WTC11 (cell line): Measurements from ENCODE around the gene EEF1A1. TPM values are rescaled to one million over a fixed set of nuclear protein-coding genes. Genes with fewer than 3 reads are reported as not detected.

Experiments used
- ATAC-seq: fragments of 200-7000 bp; cut with Tn5 transposase; 2 replicates; pipeline ENCODE4 v1.10.0; 2021; ENCODE audit warnings: mild to moderate bottlenecking, moderate library complexity
- CTCF ChIA-PET: fragments of 300-600 bp; sonication (Branson Sonifier 250); formaldehyde crosslinking; loops from one replicate; lab custom pipeline; 2021; ENCODE audit warnings: antibody characterized with exemption; lab: Charles Lee
- POLR2A ChIA-PET: fragments of 350-600 bp; sonication (Branson Sonifier 250); formaldehyde crosslinking; loops from one replicate; lab custom pipeline; 2021; ENCODE audit warnings: antibody characterized with exemption; lab: Charles Lee
- DNase-seq: peaks from one replicate; pipeline ENCODE4 v3.0.0; 2021; ENCODE audit warnings: low spot score
- H3K27ac Mint-ChIP-seq: 2 replicates; pipeline ENCODE4 v1.8.0; 2021; ENCODE audit warnings: mixed read lengths
- H3K27me3 Mint-ChIP-seq: 2 replicates; pipeline ENCODE4 v1.8.0; 2021; ENCODE audit warnings: low read depth, mild to moderate bottlenecking, moderate library complexity, mixed read lengths
- H3K36me3 Mint-ChIP-seq: 2 replicates; pipeline ENCODE4 v1.8.0; 2021; ENCODE audit warnings: mixed read lengths
- H3K4me1 Mint-ChIP-seq: 2 replicates; pipeline ENCODE4 v1.8.0; 2022; ENCODE audit warnings: mixed read lengths
- H3K4me3 Mint-ChIP-seq: 2 replicates; pipeline ENCODE4 v1.8.0; 2021; ENCODE audit warnings: mild to moderate bottlenecking, moderate library complexity, mixed read lengths
- H3K9me3 Mint-ChIP-seq: 2 replicates; pipeline ENCODE4 v1.8.0; 2021; ENCODE audit warnings: mixed read lengths
- CREM ChIP-seq: sonication (generic); formaldehyde crosslinking; IDR thresholded peaks from 2 replicates; pipeline ENCODE4 v1.8.1; 2022; ENCODE audit warnings: mild to moderate bottlenecking, missing genetic modification reagents, moderate library complexity
- GABPB1 ChIP-seq: sonication (generic); formaldehyde crosslinking; IDR thresholded peaks from 2 replicates; pipeline ENCODE4 v1.8.1; 2023; ENCODE audit warnings: mild to moderate bottlenecking, missing genetic modification reagents
- MYBL2 ChIP-seq: sonication (generic); formaldehyde crosslinking; IDR thresholded peaks from 2 replicates; pipeline ENCODE4 v1.8.1; 2023; ENCODE audit warnings: mild to moderate bottlenecking, moderate library complexity, missing genetic modification reagents
- NFATC4 ChIP-seq: fragments of 250-450 bp; sonication (Bioruptor Pico); IDR thresholded peaks from 2 replicates; pipeline ENCODE4 v1.9.0; 2021; ENCODE audit warnings: mild to moderate bottlenecking
- NR1H2 ChIP-seq: sonication (generic); formaldehyde crosslinking; IDR thresholded peaks from 2 replicates; pipeline ENCODE4 v1.9.0; 2021; ENCODE audit warnings: mild to moderate bottlenecking, moderate library complexity, missing genetic modification reagents
- OVOL2 ChIP-seq: fragments of 250-450 bp; sonication (Bioruptor Pico); IDR thresholded peaks from 2 replicates; pipeline ENCODE4 v1.9.0; 2021; ENCODE audit warnings: mild to moderate bottlenecking, borderline replicate concordance
- RELA ChIP-seq: sonication (generic); formaldehyde crosslinking; IDR thresholded peaks from 2 replicates; pipeline ENCODE4 v1.8.1; 2022; ENCODE audit warnings: missing genetic modification reagents, mild to moderate bottlenecking, borderline replicate concordance
- RORB ChIP-seq: fragments of 250-450 bp; sonication (Bioruptor Pico); IDR thresholded peaks from 2 replicates; pipeline ENCODE4 v1.9.0; 2021; ENCODE audit warnings: mild to moderate bottlenecking
- SMAD3 ChIP-seq: sonication (generic); formaldehyde crosslinking; IDR thresholded peaks from 2 replicates; pipeline ENCODE4 v1.8.0; 2022; ENCODE audit warnings: missing genetic modification reagents, mild to moderate bottlenecking, borderline replicate concordance
- ZNF263 ChIP-seq: sonication (generic); formaldehyde crosslinking; IDR thresholded peaks from 2 replicates; pipeline ENCODE4 v1.8.1; 2022; ENCODE audit warnings: low read depth, mild to moderate bottlenecking, moderate library complexity, missing genetic modification reagents
- ZNF416 ChIP-seq: fragments of 250-450 bp; sonication (Bioruptor Pico); IDR thresholded peaks from 2 replicates; pipeline ENCODE4 v1.9.0; 2021; ENCODE audit warnings: mild to moderate bottlenecking, inconsistent platforms
- total RNA-seq: library from RNA; stranded (reverse); gene quantifications from 3 replicates; pipeline ENCODE4 v1.2.3, GENCODE V29; 2021
- TF ChIP-seq, protein P1 (sequence below): sonication (generic); formaldehyde crosslinking; IDR thresholded peaks from 2 replicates; pipeline ENCODE4 v1.8.1; 2022; ENCODE audit warnings: low read depth, missing genetic modification reagents, borderline replicate concordance
- TF ChIP-seq, protein P2 (sequence below): fragments of 250-450 bp; sonication (Bioruptor Pico); IDR thresholded peaks from 2 replicates; pipeline ENCODE4 v2.1.2; 2022; ENCODE audit warnings: mild to moderate bottlenecking, moderate library complexity
- TF ChIP-seq, protein P3 (sequence below): sonication (generic); formaldehyde crosslinking; IDR thresholded peaks from 2 replicates; pipeline ENCODE4 v1.8.1; 2023; ENCODE audit warnings: mild to moderate bottlenecking, missing genetic modification reagents
- TF ChIP-seq, protein P4 (sequence below): sonication (generic); formaldehyde crosslinking; IDR thresholded peaks from 2 replicates; pipeline ENCODE4 v1.8.0; 2022; ENCODE audit warnings: mild to moderate bottlenecking, missing genetic modification reagents
- TF ChIP-seq, protein P5 (sequence below): sonication (generic); formaldehyde crosslinking; IDR thresholded peaks from 2 replicates; pipeline ENCODE4 v1.8.1; 2023; ENCODE audit warnings: mild to moderate bottlenecking, missing genetic modification reagents, moderate library complexity
- TF ChIP-seq, protein P6 (sequence below): fragments of 250-450 bp; sonication (Bioruptor Pico); IDR thresholded peaks from 2 replicates; pipeline ENCODE4 v1.9.0; 2021; ENCODE audit warnings: mild to moderate bottlenecking
- TF ChIP-seq, protein P7 (sequence below): fragments of 250-450 bp; sonication (Bioruptor Pico); IDR thresholded peaks from 2 replicates; pipeline ENCODE4 v1.8.0; 2021; ENCODE audit warnings: mild to moderate bottlenecking
- TF ChIP-seq, protein P8 (sequence below): sonication (generic); formaldehyde crosslinking; IDR thresholded peaks from 2 replicates; pipeline ENCODE4 v1.8.1; 2022; ENCODE audit warnings: mild to moderate bottlenecking, moderate library complexity, missing genetic modification reagents
- TF ChIP-seq, protein P9 (sequence below): sonication (generic); formaldehyde crosslinking; IDR thresholded peaks from 2 replicates; pipeline ENCODE4 v1.8.1; 2022; ENCODE audit warnings: low read depth, mild to moderate bottlenecking, moderate library complexity, missing genetic modification reagents, borderline replicate concordance
- TF ChIP-seq, protein P10 (sequence below): fragments of 200-600 bp; IDR thresholded peaks from 2 replicates; pipeline ENCODE4 v1.8.0; 2022; ENCODE audit warnings: antibody characterized with exemption
- TF ChIP-seq, protein P11 (sequence below): sonication (generic); formaldehyde crosslinking; IDR thresholded peaks from 2 replicates; pipeline ENCODE4 v1.8.1; 2022; ENCODE audit warnings: mild to moderate bottlenecking, missing genetic modification reagents, moderate library complexity, borderline replicate concordance

The EEF1A1 gene
- total RNA-seq, 1 experiment from 2014 or later, result 11,564 TPM

DNA sequence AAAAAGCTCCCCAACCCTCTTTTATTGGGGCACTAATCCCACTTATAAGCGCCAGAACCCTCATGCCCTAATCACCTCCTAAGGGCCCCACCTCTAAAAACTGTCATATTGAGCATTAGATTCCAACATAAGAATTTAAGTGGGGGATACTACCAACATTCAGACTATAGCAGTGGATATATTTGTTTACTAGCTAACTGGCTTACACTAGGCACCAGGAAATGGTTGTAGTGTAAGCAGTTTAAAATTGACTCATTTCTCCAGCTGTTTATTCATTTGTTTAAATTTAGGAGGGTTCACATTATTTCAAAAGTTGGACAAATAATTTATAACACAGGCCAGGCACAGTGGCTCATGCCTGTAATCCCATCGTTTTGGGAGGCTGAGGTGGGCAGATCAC, 36.4 kb downstream of the EEF1A1 start (continued):
- TF ChIP-seq, protein P1, sequence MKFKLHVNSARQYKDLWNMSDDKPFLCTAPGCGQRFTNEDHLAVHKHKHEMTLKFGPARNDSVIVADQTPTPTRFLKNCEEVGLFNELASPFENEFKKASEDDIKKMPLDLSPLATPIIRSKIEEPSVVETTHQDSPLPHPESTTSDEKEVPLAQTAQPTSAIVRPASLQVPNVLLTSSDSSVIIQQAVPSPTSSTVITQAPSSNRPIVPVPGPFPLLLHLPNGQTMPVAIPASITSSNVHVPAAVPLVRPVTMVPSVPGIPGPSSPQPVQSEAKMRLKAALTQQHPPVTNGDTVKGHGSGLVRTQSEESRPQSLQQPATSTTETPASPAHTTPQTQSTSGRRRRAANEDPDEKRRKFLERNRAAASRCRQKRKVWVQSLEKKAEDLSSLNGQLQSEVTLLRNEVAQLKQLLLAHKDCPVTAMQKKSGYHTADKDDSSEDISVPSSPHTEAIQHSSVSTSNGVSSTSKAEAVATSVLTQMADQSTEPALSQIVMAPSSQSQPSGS (CRISPR knock-in tag), result no peak
- TF ChIP-seq, protein P2, sequence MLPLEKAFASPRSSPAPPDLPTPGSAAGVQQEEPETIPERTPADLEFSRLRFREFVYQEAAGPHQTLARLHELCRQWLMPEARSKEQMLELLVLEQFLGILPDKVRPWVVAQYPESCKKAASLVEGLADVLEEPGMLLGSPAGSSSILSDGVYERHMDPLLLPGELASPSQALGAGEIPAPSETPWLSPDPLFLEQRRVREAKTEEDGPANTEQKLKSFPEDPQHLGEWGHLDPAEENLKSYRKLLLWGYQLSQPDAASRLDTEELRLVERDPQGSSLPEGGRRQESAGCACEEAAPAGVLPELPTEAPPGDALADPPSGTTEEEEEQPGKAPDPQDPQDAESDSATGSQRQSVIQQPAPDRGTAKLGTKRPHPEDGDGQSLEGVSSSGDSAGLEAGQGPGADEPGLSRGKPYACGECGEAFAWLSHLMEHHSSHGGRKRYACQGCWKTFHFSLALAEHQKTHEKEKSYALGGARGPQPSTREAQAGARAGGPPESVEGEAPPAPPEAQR (CRISPR knock-in tag), result no peak
- TF ChIP-seq RORB (CRISPR knock-in tag) (no peak), RELA (CRISPR knock-in tag) (no peak), OVOL2 (CRISPR knock-in tag) (no peak)
- TF ChIP-seq, protein P3, sequence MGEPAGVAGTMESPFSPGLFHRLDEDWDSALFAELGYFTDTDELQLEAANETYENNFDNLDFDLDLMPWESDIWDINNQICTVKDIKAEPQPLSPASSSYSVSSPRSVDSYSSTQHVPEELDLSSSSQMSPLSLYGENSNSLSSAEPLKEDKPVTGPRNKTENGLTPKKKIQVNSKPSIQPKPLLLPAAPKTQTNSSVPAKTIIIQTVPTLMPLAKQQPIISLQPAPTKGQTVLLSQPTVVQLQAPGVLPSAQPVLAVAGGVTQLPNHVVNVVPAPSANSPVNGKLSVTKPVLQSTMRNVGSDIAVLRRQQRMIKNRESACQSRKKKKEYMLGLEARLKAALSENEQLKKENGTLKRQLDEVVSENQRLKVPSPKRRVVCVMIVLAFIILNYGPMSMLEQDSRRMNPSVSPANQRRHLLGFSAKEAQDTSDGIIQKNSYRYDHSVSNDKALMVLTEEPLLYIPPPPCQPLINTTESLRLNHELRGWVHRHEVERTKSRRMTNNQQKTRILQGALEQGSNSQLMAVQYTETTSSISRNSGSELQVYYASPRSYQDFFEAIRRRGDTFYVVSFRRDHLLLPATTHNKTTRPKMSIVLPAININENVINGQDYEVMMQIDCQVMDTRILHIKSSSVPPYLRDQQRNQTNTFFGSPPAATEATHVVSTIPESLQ, result no peak
- TF ChIP-seq, protein P4, sequence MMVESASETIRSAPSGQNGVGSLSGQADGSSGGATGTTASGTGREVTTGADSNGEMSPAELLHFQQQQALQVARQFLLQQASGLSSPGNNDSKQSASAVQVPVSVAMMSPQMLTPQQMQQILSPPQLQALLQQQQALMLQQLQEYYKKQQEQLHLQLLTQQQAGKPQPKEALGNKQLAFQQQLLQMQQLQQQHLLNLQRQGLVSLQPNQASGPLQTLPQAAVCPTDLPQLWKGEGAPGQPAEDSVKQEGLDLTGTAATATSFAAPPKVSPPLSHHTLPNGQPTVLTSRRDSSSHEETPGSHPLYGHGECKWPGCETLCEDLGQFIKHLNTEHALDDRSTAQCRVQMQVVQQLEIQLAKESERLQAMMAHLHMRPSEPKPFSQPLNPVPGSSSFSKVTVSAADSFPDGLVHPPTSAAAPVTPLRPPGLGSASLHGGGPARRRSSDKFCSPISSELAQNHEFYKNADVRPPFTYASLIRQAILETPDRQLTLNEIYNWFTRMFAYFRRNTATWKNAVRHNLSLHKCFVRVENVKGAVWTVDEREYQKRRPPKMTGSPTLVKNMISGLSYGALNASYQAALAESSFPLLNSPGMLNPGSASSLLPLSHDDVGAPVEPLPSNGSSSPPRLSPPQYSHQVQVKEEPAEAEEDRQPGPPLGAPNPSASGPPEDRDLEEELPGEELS (CRISPR knock-in tag), result no peak
- TF ChIP-seq, protein P5, sequence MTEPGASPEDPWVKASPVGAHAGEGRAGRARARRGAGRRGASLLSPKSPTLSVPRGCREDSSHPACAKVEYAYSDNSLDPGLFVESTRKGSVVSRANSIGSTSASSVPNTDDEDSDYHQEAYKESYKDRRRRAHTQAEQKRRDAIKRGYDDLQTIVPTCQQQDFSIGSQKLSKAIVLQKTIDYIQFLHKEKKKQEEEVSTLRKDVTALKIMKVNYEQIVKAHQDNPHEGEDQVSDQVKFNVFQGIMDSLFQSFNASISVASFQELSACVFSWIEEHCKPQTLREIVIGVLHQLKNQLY (CRISPR knock-in tag), result no peak
- TF ChIP-seq, all 79 proteins: peak for 0

DNA sequence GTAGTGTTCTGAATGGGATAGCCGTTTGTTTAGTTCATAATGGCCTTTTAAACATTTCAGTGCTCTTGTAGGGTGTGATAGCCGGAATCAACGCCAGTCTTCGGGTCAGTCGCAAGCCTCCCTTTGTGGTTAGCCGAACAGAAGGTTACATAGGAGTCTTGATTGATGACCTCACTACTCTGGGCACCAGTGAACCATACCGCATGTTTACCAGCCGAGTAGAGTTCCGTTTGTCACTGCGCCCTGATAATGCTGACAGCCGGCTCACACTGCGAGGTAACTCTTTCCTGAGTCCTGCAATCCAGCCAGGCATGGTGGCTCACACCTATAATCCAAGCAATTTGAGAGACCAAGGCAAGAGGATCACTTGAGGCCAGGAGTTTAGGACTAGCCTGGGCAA, 38.9 kb downstream of the EEF1A1 start:
- peak overlapping the region; percentile 60; the same call in 1 of the 2 replicates for H3K27ac Mint-ChIP-seq
- POLR2A ChIA-PET, result interaction anchor here (0.7 kb wide), 1 partner anchor 101 kb away, joined by 5 read pairs; no protein-coding TSS in a partner anchor
- no peaks in the 10 kb centered on the region for H3K27me3 Mint-ChIP-seq
- CTCF ChIA-PET, result no interaction called here
- no peaks in the 10 kb centered on the region for H3K4me1 Mint-ChIP-seq
- H3K36me3 Mint-ChIP-seq, result peaks cover 61% of the 10 kb centered on the region
- H3K4me3 Mint-ChIP-seq, result no peak overlapping the region
- no peaks in the 10 kb centered on the region for H3K9me3 Mint-ChIP-seq
- ATAC-seq, result no peak
- DNase-seq, result no peak
- TF ChIP-seq, protein P6, sequence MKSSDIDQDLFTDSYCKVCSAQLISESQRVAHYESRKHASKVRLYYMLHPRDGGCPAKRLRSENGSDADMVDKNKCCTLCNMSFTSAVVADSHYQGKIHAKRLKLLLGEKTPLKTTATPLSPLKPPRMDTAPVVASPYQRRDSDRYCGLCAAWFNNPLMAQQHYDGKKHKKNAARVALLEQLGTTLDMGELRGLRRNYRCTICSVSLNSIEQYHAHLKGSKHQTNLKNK (CRISPR knock-in tag), result no peak
- TF ChIP-seq ZNF263 (no peak), RORB (CRISPR knock-in tag) (no peak), GABPB1 (no peak), NR1H2 (no peak), SMAD3 (CRISPR knock-in tag) (no peak), MYBL2 (CRISPR knock-in tag) (no peak), NFATC4 (no peak), CREM (CRISPR knock-in tag) (no peak), ZNF416 (CRISPR knock-in tag) (no peak)
- TF ChIP-seq, protein P7, sequence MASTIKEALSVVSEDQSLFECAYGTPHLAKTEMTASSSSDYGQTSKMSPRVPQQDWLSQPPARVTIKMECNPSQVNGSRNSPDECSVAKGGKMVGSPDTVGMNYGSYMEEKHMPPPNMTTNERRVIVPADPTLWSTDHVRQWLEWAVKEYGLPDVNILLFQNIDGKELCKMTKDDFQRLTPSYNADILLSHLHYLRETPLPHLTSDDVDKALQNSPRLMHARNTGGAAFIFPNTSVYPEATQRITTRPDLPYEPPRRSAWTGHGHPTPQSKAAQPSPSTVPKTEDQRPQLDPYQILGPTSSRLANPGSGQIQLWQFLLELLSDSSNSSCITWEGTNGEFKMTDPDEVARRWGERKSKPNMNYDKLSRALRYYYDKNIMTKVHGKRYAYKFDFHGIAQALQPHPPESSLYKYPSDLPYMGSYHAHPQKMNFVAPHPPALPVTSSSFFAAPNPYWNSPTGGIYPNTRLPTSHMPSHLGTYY (CRISPR knock-in tag), result no peak
- TF ChIP-seq, protein P8, sequence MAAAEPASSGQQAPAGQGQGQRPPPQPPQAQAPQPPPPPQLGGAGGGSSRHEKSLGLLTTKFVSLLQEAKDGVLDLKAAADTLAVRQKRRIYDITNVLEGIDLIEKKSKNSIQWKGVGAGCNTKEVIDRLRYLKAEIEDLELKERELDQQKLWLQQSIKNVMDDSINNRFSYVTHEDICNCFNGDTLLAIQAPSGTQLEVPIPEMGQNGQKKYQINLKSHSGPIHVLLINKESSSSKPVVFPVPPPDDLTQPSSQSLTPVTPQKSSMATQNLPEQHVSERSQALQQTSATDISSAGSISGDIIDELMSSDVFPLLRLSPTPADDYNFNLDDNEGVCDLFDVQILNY (CRISPR knock-in tag), result no peak
- TF ChIP-seq, protein P9, sequence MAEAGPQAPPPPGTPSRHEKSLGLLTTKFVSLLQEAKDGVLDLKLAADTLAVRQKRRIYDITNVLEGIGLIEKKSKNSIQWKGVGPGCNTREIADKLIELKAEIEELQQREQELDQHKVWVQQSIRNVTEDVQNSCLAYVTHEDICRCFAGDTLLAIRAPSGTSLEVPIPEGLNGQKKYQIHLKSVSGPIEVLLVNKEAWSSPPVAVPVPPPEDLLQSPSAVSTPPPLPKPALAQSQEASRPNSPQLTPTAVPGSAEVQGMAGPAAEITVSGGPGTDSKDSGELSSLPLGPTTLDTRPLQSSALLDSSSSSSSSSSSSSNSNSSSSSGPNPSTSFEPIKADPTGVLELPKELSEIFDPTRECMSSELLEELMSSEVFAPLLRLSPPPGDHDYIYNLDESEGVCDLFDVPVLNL (CRISPR knock-in tag), result no peak
- TF ChIP-seq, protein P10, sequence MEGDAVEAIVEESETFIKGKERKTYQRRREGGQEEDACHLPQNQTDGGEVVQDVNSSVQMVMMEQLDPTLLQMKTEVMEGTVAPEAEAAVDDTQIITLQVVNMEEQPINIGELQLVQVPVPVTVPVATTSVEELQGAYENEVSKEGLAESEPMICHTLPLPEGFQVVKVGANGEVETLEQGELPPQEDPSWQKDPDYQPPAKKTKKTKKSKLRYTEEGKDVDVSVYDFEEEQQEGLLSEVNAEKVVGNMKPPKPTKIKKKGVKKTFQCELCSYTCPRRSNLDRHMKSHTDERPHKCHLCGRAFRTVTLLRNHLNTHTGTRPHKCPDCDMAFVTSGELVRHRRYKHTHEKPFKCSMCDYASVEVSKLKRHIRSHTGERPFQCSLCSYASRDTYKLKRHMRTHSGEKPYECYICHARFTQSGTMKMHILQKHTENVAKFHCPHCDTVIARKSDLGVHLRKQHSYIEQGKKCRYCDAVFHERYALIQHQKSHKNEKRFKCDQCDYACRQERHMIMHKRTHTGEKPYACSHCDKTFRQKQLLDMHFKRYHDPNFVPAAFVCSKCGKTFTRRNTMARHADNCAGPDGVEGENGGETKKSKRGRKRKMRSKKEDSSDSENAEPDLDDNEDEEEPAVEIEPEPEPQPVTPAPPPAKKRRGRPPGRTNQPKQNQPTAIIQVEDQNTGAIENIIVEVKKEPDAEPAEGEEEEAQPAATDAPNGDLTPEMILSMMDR, result no peak
- TF ChIP-seq, protein P11, sequence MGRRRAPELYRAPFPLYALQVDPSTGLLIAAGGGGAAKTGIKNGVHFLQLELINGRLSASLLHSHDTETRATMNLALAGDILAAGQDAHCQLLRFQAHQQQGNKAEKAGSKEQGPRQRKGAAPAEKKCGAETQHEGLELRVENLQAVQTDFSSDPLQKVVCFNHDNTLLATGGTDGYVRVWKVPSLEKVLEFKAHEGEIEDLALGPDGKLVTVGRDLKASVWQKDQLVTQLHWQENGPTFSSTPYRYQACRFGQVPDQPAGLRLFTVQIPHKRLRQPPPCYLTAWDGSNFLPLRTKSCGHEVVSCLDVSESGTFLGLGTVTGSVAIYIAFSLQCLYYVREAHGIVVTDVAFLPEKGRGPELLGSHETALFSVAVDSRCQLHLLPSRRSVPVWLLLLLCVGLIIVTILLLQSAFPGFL (CRISPR knock-in tag), result no peak
